ENCODE data around the gene COPS3. TPM values are rescaled to one million over a fixed set of nuclear protein-coding genes. Genes with fewer than 3 reads are reported as not detected.
A peak's percentile ranks its signal among the peaks of the same experiment; 100 is the strongest.
"Not testable (repeated sequence)": the region's sequence is repeated elsewhere in the genome, so short reads cannot be mapped to it uniquely, and the experiment has no call there.

Gene COPS3
- total and polyA plus RNA-seq, 2 experiments from 2014 or later: 51.1 to 123 TPM

GRCh38 chr17:17258011-17258410 is 23.0 kb downstream of the COPS3 start:
- H3K36me3 ChIP-seq: peaks cover 51% of the 10 kb centered on the region
- DNase-seq (ENCODE audit: low read depth in 1 of 2, low spot score in 1 of 2): no peak
- TF ChIP-seq CTCF (IDR thresholded peaks at IDR 0.05; ENCODE audit: low read depth, low read length): no peak

GRCh38 chr17:17256316-17256715 is 24.7 kb downstream of the COPS3 start:
- no peak for DNase-seq (ENCODE audit: low read depth in 1 of 2, low spot score in 1 of 2)
- Histone ChIP-seq H3K27ac (no peak overlapping the region), H3K4me1 (ENCODE audit: low read depth) (no peaks in the 10 kb centered on the region), H3K36me3 (peaks cover 51% of the 10 kb centered on the region), H3K9me3 (ENCODE audit: low read depth) (no peaks in the 10 kb centered on the region), H3K4me3 (no peak overlapping the region), H3K27me3 (no peaks in the 10 kb centered on the region)
- no peak for TF ChIP-seq CTCF (IDR thresholded peaks at IDR 0.05; ENCODE audit: low read depth, low read length)

More at GRCh38 chr17:17258011-17258410, 23.0 kb downstream of the COPS3 start:
- H3K4me3 ChIP-seq: no peak overlapping the region
- H3K9me3 ChIP-seq (ENCODE audit: low read depth): no peaks in the 10 kb centered on the region
- H3K27ac ChIP-seq: no peak overlapping the region
- no peaks in the 10 kb centered on the region for H3K27me3 ChIP-seq
- H3K4me1 ChIP-seq (ENCODE audit: low read depth): no peaks in the 10 kb centered on the region

GRCh38 chr17:17255689-17256088 is 25.4 kb downstream of the COPS3 start:
- not testable (repeated sequence) for H3K4me3 ChIP-seq; H3K4me1 ChIP-seq (ENCODE audit: low read depth); H3K9me3 ChIP-seq (ENCODE audit: low read depth); H3K27ac ChIP-seq; DNase-seq (ENCODE audit: low read depth in 1 of 2, low spot score in 1 of 2); H3K27me3 ChIP-seq
- peaks cover 46% of the 10 kb centered on the region for H3K36me3 ChIP-seq

GRCh38 chr17:17254036-17254435 is 27.0 kb downstream of the COPS3 start:
- Histone ChIP-seq H3K4me1 (ENCODE audit: low read depth) (no peaks in the 10 kb centered on the region), H3K4me3 (no peak overlapping the region), H3K27ac (no peak overlapping the region), H3K27me3 (no peaks in the 10 kb centered on the region), H3K9me3 (ENCODE audit: low read depth) (no peaks in the 10 kb centered on the region), H3K36me3 (peaks cover 42% of the 10 kb centered on the region)
- DNase-seq (ENCODE audit: low read depth in 1 of 2, low spot score in 1 of 2): no peak
- no peak for TF ChIP-seq CTCF (IDR thresholded peaks at IDR 0.05; ENCODE audit: low read depth, low read length)

GRCh38 chr17:17253406-17253805 is 27.6 kb downstream of the COPS3 start:
- H3K27ac ChIP-seq: no peak overlapping the region
- no peak overlapping the region for H3K4me3 ChIP-seq
- no peaks in the 10 kb centered on the region for H3K4me1 ChIP-seq (ENCODE audit: low read depth)

GRCh38 chr17:17252149-17252661 is 28.8 kb downstream of the COPS3 start:
- Histone ChIP-seq H3K36me3 (peaks cover 47% of the 10 kb centered on the region), H3K4me3 (no peak overlapping the region), H3K9me3 (ENCODE audit: low read depth) (no peaks in the 10 kb centered on the region), H3K4me1 (ENCODE audit: low read depth) (no peaks in the 10 kb centered on the region), H3K27ac (no peak overlapping the region), H3K27me3 (no peaks in the 10 kb centered on the region)
- peak in 1 of 2 donors; percentile 16 for DNase-seq (ENCODE audit: low read depth in 1 of 2, low spot score in 1 of 2)
- TF ChIP-seq CTCF (IDR thresholded peaks at IDR 0.05; ENCODE audit: low read depth, low read length): no peak

More at GRCh38 chr17:17253406-17253805, 27.6 kb downstream of the COPS3 start:
- no peak for TF ChIP-seq CTCF (IDR thresholded peaks at IDR 0.05; ENCODE audit: low read depth, low read length)
- H3K36me3 ChIP-seq: peaks cover 43% of the 10 kb centered on the region
- H3K27me3 ChIP-seq: no peaks in the 10 kb centered on the region
- no peak for DNase-seq (ENCODE audit: low read depth in 1 of 2, low spot score in 1 of 2)
- H3K9me3 ChIP-seq (ENCODE audit: low read depth): no peaks in the 10 kb centered on the region
